GM23338 (cell line): Measurements from ENCODE around the gene CFDP1. TPM values are rescaled to one million over a fixed set of nuclear protein-coding genes. Genes with fewer than 3 reads are reported as not detected.

Experiments
- ATAC-seq: fragments of 200-7000 bp; cut with Tn5 transposase; 3 replicates; pipeline ENCODE4 v1.9.1; 2020
- DNase-seq: peaks from one replicate; pipeline ENCODE4 v3.0.0-alpha.2; 2015; ENCODE audit warnings: low spot score
- H2AFZ ChIP-seq: fragments of 200-600 bp; sonication (generic); 2 replicates; pipeline ENCODE4 v1.8.0; 2016; ENCODE audit warnings: antibody characterized with exemption, mild to moderate bottlenecking, moderate library complexity
- H3F3A ChIP-seq: fragments of 200-600 bp; sonication (generic); replicated peaks from 2 replicates; pipeline ENCODE4 v1.8.0; 2017; ENCODE audit warnings: antibody characterized with exemption, mixed run types, low read depth
- H3K27ac ChIP-seq: fragments of 200-600 bp; sonication (generic); 2 replicates; pipeline ENCODE4 v1.6.1; 2016; ENCODE audit warnings: low read depth
- H3K27me3 ChIP-seq: fragments of 200-600 bp; sonication (generic); 2 replicates; pipeline ENCODE4 v1.8.0; 2016; ENCODE audit warnings: mild to moderate bottlenecking, mixed run types, moderate library complexity; ENCODE audit not compliant: insufficient read depth
- H3K36me3 ChIP-seq: fragments of 200-600 bp; sonication (generic); 2 replicates; pipeline ENCODE4 v1.8.0; 2016; ENCODE audit warnings: mild to moderate bottlenecking; ENCODE audit not compliant: insufficient read depth
- H3K4me1 ChIP-seq: fragments of 200-600 bp; sonication (generic); 2 replicates; pipeline ENCODE4 v1.8.0; 2016; ENCODE audit warnings: mild to moderate bottlenecking, moderate library complexity; ENCODE audit not compliant: insufficient read depth
- H3K4me2 ChIP-seq: fragments of 200-600 bp; sonication (generic); 2 replicates; pipeline ENCODE4 v1.7.1; 2017; ENCODE audit warnings: mixed run types
- H3K4me3 ChIP-seq: fragments of 200-600 bp; sonication (generic); 2 replicates; pipeline ENCODE4 v1.6.1; 2016; ENCODE audit warnings: mixed run types
- H3K79me2 ChIP-seq: fragments of 200-600 bp; sonication (generic); replicated peaks from 2 replicates; pipeline ENCODE4 v1.8.0; 2017; ENCODE audit warnings: mild to moderate bottlenecking; ENCODE audit not compliant: insufficient read depth
- H3K9me2 ChIP-seq: fragments of 200-600 bp; sonication (generic); 2 replicates; pipeline ENCODE4 v1.8.0; 2017; ENCODE audit not compliant: insufficient read depth
- H4K20me1 ChIP-seq: fragments of 200-600 bp; sonication (generic); replicated peaks from 2 replicates; pipeline ENCODE4 v1.8.0; 2017; ENCODE audit warnings: mild to moderate bottlenecking; ENCODE audit not compliant: insufficient read depth
- H3K27ac Mint-ChIP-seq: 2 replicates; pipeline ENCODE4 v1.8.0; 2020; ENCODE audit warnings: inconsistent platforms, mild to moderate bottlenecking, moderate library complexity, mixed read lengths
- H3K27me3 Mint-ChIP-seq: 3 replicates; pipeline ENCODE4 v1.8.0; 2022; ENCODE audit warnings: low read depth, mild to moderate bottlenecking, moderate library complexity, mixed read lengths, inconsistent platforms; ENCODE audit not compliant: insufficient read depth, poor library complexity
- H3K36me3 Mint-ChIP-seq: 3 replicates; pipeline ENCODE4 v1.8.0; 2021; ENCODE audit warnings: low read depth, mild to moderate bottlenecking, inconsistent platforms, moderate library complexity, mixed read lengths
- H3K4me1 Mint-ChIP-seq: 3 replicates; pipeline ENCODE4 v1.8.0; 2020; ENCODE audit warnings: mild to moderate bottlenecking, inconsistent platforms, mixed read lengths
- H3K4me3 Mint-ChIP-seq: 3 replicates; pipeline ENCODE4 v1.8.0; 2021; ENCODE audit warnings: moderate library complexity, mild to moderate bottlenecking, inconsistent platforms, mixed read lengths
- H3K9me3 Mint-ChIP-seq: 3 replicates; pipeline ENCODE4 v1.8.0; 2020; ENCODE audit warnings: moderate library complexity, mild to moderate bottlenecking, inconsistent platforms, mixed read lengths
- CTCF ChIP-seq, 2 experiments: fragments of 200-600 bp in 1 of 2; sonication (generic) in 1 of 2; conservative IDR thresholded peaks; 2 replicates each; pipeline versions ENCODE4 v1.5.1 to v1.6.1; 2016 to 2017; ENCODE audit warnings: antibody characterized with exemption in 2 of 2, low read depth in 2 of 2, mild to moderate bottlenecking in 2 of 2, moderate library complexity in 1 of 2
- ETS1 ChIP-seq: IDR thresholded peaks from 2 replicates; pipeline ENCODE4 v1.6.1; 2016; ENCODE audit warnings: antibody characterized with exemption
- EZH2phosphoT487 ChIP-seq: fragments of 200-600 bp; sonication (generic); IDR thresholded peaks from one replicate; pipeline ENCODE4 v1.8.1; 2018; ENCODE audit warnings: antibody characterized with exemption; ENCODE audit not compliant: unreplicated experiment
- JUNB ChIP-seq: IDR thresholded peaks from one replicate; pipeline ENCODE4 v1.6.1; 2016; ENCODE audit warnings: antibody characterized with exemption; ENCODE audit not compliant: unreplicated experiment
- NANOG ChIP-seq: IDR thresholded peaks from 2 replicates; pipeline ENCODE4 v1.6.1; 2016; ENCODE audit warnings: antibody characterized with exemption, borderline replicate concordance
- POLR2AphosphoS5 ChIP-seq: IDR thresholded peaks from 2 replicates; pipeline ENCODE4 v1.6.1; 2016; ENCODE audit warnings: antibody characterized with exemption, low read depth
- ZNF114 ChIP-seq: fragments of 250-450 bp; sonication (Bioruptor Pico); IDR thresholded peaks from 2 replicates; pipeline ENCODE4 v1.5.0; 2020; ENCODE audit warnings: mild to moderate bottlenecking, moderate library complexity
- ZNF331 ChIP-seq: fragments of 250-450 bp; sonication (Bioruptor Pico); IDR thresholded peaks from 2 replicates; pipeline ENCODE4 v1.5.0; 2020; ENCODE audit warnings: low read depth, mild to moderate bottlenecking, moderate library complexity
- ZNF462 ChIP-seq: fragments of 250-450 bp; sonication (Bioruptor Pico); IDR thresholded peaks from 2 replicates; pipeline ENCODE4 v1.5.0; 2020; ENCODE audit warnings: mild to moderate bottlenecking, moderate library complexity
- polyA plus RNA-seq: library from polyadenylated mRNA; unstranded; fragments of >200 nt; fragmentation: Nextera tagmentation; extraction: Ambion mirVana; gene quantifications from 2 replicates; pipeline ENCODE4 v1.2.1, GENCODE V29; 2016
- total RNA-seq: library from RNA; depleted of rRNA; stranded (reverse); fragments of >200 nt; shearing (Covaris generic); gene quantifications from 2 replicates; pipeline ENCODE4 v1.2.3, GENCODE V29; 2014

Gene CFDP1
- total and polyA plus RNA-seq, 2 experiments from 2014 or later = 89.9 to 224 TPM

- Histone ChIP-seq H3K4me2 (no peak overlapping the region), H2AFZ (no peak overlapping the region), H4K20me1 (peaks cover 11% of the 10 kb centered on the region; the same call in 1 of the 2 replicates), H3K27ac (peak overlapping the region; percentile 20; the same call in 1 of the 2 replicates), H3K4me1 (no peaks in the 10 kb centered on the region), H3K36me3 (peaks cover 4% of the 10 kb centered on the region; the same call in 1 of the 2 replicates), H3K27me3 (no peaks in the 10 kb centered on the region), H3F3A (no peaks in the 10 kb centered on the region), H3K4me3 (no peak overlapping the region), H3K79me2 (no peaks in the 10 kb centered on the region; the same call in 1 of the 2 replicates), H3K9me2 (no peaks in the 10 kb centered on the region)
- DNase-seq (peak; percentile 66), ATAC-seq (peak; percentile 74)
- H3K27ac Mint-ChIP-seq = peak overlapping the region; percentile 64; the same call in 1 of the 2 replicates
- TF ChIP-seq NANOG (no peak), ETS1 (no peak), ZNF331 (CRISPR knock-in tag) (no peak), CTCF (conservative IDR thresholded peaks at IDR 0.05; ENCODE audit: low read depth in 2 of 2) (no peak), ZNF462 (CRISPR knock-in tag) (no peak), JUNB (no peak), POLR2AphosphoS5 (no peak), EZH2phosphoT487 (no peak), ZNF114 (no peak)
- H3K9me3 Mint-ChIP-seq = no peaks in the 10 kb centered on the region
- H3K36me3 Mint-ChIP-seq = 0 out of 3 replicates have a peak, but pooled peaks cover 6% of the 10 kb centered on the region
- no peaks in the 10 kb centered on the region for H3K27me3 Mint-ChIP-seq
- H3K4me3 Mint-ChIP-seq = no peak overlapping the region
- peaks cover 19% of the 10 kb centered on the region; the same call in 2 of the 3 replicates for H3K4me1 Mint-ChIP-seq
Measured at GRCh38 chr16:75376475-75377161, 56.7 kb downstream of the CFDP1 start.
